A549 (cell line): ENCODE results near the gene SETD4.

Experiments used
- EP300 ChIP-seq, 2 experiments: fragments of >200 bp; sonication (Bioruptor Twin); formaldehyde crosslinking; IDR thresholded peaks; 2 replicates in 1 of 2; 3 replicates in 1 of 2; pipeline ENCODE4 v1.6.1; 2016 to 2017
- JUNB ChIP-seq: fragments of >200 bp; sonication (Bioruptor Twin); formaldehyde crosslinking; IDR thresholded peaks from 2 replicates; pipeline ENCODE4 v1.6.1; 2016
- POLR2A ChIP-seq: IDR thresholded peaks from 2 replicates; pipeline ENCODE4 v1.6.1; 2012; ENCODE audit warnings: mild to moderate bottlenecking, low read length
- RAD21 ChIP-seq, 2 experiments: fragments of >200 bp in 1 of 2; sonication (Bioruptor Twin) in 1 of 2; formaldehyde crosslinking in 1 of 2; IDR thresholded peaks in 1 of 2; conservative IDR thresholded peaks in 1 of 2; 2 replicates in 1 of 2; 3 replicates in 1 of 2; pipeline ENCODE4 v1.6.1; 2012 to 2018; ENCODE audit warnings: inconsistent platforms in 1 of 2
- SREBF2 ChIP-seq: fragments of 450-650 bp; IDR thresholded peaks from 2 replicates; pipeline ENCODE4 v1.6.1; 2014; ENCODE audit warnings: mild to moderate bottlenecking, moderate library complexity
- TF ChIP-seq, protein P1 (sequence below): fragments of >200 bp; sonication (Bioruptor Twin); formaldehyde crosslinking; IDR thresholded peaks from 3 replicates; pipeline ENCODE4 v1.5.1; 2016

- TF ChIP-seq, protein P1, sequence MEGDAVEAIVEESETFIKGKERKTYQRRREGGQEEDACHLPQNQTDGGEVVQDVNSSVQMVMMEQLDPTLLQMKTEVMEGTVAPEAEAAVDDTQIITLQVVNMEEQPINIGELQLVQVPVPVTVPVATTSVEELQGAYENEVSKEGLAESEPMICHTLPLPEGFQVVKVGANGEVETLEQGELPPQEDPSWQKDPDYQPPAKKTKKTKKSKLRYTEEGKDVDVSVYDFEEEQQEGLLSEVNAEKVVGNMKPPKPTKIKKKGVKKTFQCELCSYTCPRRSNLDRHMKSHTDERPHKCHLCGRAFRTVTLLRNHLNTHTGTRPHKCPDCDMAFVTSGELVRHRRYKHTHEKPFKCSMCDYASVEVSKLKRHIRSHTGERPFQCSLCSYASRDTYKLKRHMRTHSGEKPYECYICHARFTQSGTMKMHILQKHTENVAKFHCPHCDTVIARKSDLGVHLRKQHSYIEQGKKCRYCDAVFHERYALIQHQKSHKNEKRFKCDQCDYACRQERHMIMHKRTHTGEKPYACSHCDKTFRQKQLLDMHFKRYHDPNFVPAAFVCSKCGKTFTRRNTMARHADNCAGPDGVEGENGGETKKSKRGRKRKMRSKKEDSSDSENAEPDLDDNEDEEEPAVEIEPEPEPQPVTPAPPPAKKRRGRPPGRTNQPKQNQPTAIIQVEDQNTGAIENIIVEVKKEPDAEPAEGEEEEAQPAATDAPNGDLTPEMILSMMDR: no peak
- TF ChIP-seq JUNB: no peak
- TF ChIP-seq SREBF2: no peak
- TF ChIP-seq POLR2A: no peak
- no peak for TF ChIP-seq RAD21 (conservative IDR thresholded peaks at IDR 0.05 in 1 of 2, IDR thresholded peaks at IDR 0.05 in 1 of 2)
- no peak for TF ChIP-seq EP300 (IDR thresholded peaks at IDR 0.05)
These were observed 19.9 kb downstream of the SETD4 start for GRCh38 chr21:36040389-36040788.
